Kidney epithelial cell (primary cell): ENCODE measurements around the gene PLXNB2. TPM values are rescaled to one million over a fixed set of nuclear protein-coding genes. Genes with fewer than 3 reads are reported as not detected.

ENCODE experiments used
- DNase-seq: peaks from one replicate; pipeline ENCODE4 v3.0.0-alpha.2; 2010; ENCODE audit warnings: low read depth
- H3K27me3 ChIP-seq: 2 replicates; pipeline ENCODE4 v1.6.0; 2011; ENCODE audit warnings: low read length; ENCODE audit not compliant: control insufficient read depth, insufficient read depth
- H3K36me3 ChIP-seq: 2 replicates; pipeline ENCODE4 v1.5.1; 2011; ENCODE audit warnings: low read length; ENCODE audit not compliant: control insufficient read depth, insufficient read depth
- H3K4me3 ChIP-seq: 2 replicates; pipeline ENCODE4 v1.5.1; 2011; ENCODE audit warnings: low read depth, mild to moderate bottlenecking, control low read depth, low read length
- CTCF ChIP-seq: IDR thresholded peaks from 2 replicates; pipeline ENCODE4 v1.5.1; 2011; ENCODE audit warnings: mild to moderate bottlenecking, moderate library complexity, low read length, control low read depth, inconsistent platforms; ENCODE audit not compliant: insufficient read depth, poor library complexity, severe bottlenecking
- total RNA-seq: library from RNA; depleted of rRNA; stranded (reverse); fragments of >200 nt; gene quantifications from 2 replicates; pipeline ENCODE4 v1.2.3, GENCODE V29; 2015

Gene PLXNB2
- total RNA-seq, 1 donor from 2014 or later: 251 TPM

DNA sequence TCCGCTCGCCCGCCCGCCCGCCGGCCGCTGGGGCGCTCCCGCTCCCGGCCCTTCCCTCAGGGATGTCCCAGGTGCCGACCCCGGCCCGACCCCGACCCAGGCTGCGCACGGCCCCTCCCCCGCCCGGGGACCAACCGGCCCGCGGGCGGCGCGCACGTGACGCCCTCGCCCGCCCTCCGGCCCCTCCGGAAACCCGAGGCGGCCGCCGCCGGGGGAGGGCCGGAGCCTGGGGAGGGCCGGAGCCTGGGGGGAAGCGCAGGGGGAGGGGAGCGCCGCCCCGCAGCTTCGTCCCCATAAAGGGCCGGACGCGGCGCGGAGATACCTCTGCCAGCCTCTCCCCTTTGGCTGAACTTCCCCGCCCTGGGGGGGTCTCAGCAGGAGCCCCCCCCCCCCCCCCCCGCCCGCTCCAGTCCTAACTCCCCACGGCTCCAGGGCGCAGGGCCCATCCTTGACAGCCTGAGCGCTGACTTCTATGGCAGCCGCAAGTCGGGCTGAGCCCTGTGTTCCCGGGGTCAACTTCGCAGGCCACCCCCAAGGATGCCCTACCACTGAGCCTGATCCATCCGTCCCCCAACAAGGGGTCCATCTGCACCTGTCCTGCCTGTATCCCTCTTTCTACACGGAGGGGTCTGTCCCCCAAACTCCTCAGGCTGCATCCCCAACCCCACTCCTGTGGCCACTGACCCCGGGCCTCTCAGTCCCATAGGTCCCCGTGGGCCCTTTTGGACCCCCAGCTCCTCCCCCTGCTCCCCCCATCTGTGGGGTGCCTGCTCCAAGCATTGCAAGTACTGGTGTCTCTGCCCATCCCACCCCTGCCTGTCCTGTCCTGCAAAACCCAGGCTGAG is 45.6 kb downstream of the PLXNB2 start, which contains the start of gene MAPK12:
TSS of gene MAPK12 (minus strand) at position 69 of the 845 bp plus-strand sequence. CDS start 174 bp downstream, outside the sequence.
- no peak for DNase-seq
- Histone ChIP-seq H3K4me3 (peak within 1 kb of the TSS; percentile 50), H3K36me3 (peaks cover 1% of the 10 kb centered on the region), H3K27me3 (no peaks in the 10 kb centered on the region)
- TF ChIP-seq CTCF: no peak

- Histone ChIP-seq H3K36me3 (peaks cover 1% of the 10 kb centered on the region), H3K4me3 (peak overlapping the region; percentile 50), H3K27me3 (no peaks in the 10 kb centered on the region)
- DNase-seq: no peak
- no peak for TF ChIP-seq CTCF
Measured at GRCh38 chr22:50260801-50261614, 46.4 kb downstream of the PLXNB2 start.

- no peak for TF ChIP-seq CTCF
- DNase-seq: no peak
- H3K4me3 ChIP-seq: peak overlapping the region; percentile 50
- H3K36me3 ChIP-seq: peaks cover 1% of the 10 kb centered on the region
- H3K27me3 ChIP-seq: no peaks in the 10 kb centered on the region
Measured at GRCh38 chr22:50260434-50260800, 47.0 kb downstream of the PLXNB2 start.

DNA sequence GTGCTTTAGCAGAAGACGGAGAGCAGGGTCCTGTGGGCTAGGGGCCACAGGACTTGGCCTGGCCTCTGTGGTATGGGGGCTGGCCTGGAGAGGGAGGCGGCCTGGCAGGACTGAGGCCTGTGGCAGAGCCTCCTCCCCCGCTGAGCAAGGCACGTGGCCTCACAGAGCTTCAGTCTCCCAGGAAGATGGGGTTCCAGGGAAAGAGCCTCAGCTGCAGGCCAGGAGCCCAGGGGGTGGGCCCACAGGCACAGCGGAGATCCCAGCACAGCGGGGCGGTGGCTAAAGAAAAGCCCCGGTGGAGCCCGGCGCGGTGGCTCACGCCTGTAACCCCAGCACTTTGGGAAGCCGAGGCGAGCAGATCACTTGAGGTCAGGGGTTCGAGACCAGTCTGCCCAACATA is 48.1 kb downstream of the PLXNB2 start:
- no peak for TF ChIP-seq CTCF

DNA sequence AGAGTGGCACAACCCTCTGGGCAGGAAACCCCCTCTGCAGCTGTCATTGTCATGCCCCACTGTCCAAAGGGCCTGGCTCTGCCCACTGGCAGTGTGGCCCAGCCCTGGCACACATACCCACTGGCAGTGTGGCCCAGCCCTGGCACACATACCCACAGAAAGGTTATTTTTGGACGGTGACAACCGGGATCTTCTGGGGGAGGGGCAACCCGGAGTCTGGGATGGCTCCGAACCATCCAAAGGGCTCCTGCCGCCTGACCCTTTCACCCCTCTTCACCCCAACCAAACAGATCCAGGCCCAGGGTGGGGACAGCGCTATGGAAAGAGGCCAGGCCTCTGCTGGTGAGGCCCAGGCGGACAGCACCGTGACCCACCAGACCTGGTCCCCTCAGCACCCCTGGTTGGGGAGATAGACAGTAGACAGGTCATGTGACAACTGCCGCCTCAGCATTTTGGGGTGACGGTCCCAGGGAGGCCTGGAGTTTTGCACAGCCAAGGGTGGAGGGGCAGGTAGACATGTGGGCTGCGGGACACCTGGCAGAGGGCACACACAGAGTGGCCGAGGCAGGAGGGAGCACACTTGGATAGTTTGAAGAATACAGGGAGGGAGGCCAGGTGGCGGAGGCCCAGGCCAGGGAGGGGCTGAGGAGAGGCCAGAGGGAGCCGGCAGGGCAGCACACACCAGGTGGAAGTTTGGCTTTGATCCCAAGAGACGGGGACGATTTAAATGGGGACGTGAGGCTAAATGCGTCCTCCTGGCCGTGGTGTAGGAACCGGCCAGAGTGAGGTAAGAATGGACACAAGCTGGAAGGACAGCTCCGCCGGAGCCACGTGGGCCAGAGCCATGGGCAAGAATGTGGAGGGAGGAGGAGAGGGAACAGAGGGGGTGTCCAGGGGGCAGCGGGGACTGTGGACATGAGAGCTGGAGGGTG is 48.8 kb downstream of the PLXNB2 start:
- no peak for TF ChIP-seq CTCF
- H3K4me3 ChIP-seq: no peak overlapping the region
- no peaks in the 10 kb centered on the region for H3K27me3 ChIP-seq
- no peak for DNase-seq
- peaks cover 2% of the 10 kb centered on the region for H3K36me3 ChIP-seq

More for the DNA sequence above, 48.1 kb downstream of the PLXNB2 start:
- Histone ChIP-seq H3K27me3 (no peaks in the 10 kb centered on the region), H3K4me3 (no peak overlapping the region), H3K36me3 (peaks cover 2% of the 10 kb centered on the region)
- no peak for DNase-seq
